HUES48 (cell line): ENCODE results near the gene CSHL1.
A peak's percentile ranks its signal among the peaks of the same experiment; 100 is the strongest.
"Not testable (repeated sequence)": the region's sequence is repeated elsewhere in the genome, so short reads cannot be mapped to it uniquely, and the experiment has no call there.

Experiments used
- H3K27ac ChIP-seq: one replicate; pipeline ENCODE4 v1.7.0; 2013; ENCODE audit warnings: low read depth, low read length, inconsistent platforms
- H3K27me3 ChIP-seq: 2 replicates; pipeline ENCODE4 v1.6.1; 2013; ENCODE audit warnings: mild to moderate bottlenecking, low read length; ENCODE audit not compliant: control insufficient read depth, insufficient read depth
- H3K36me3 ChIP-seq: 2 replicates; pipeline ENCODE4 v1.6.1; 2013; ENCODE audit warnings: low read length; ENCODE audit not compliant: control insufficient read depth, insufficient read depth
- H3K4me1 ChIP-seq: 2 replicates; pipeline ENCODE4 v1.6.1; 2013; ENCODE audit warnings: mild to moderate bottlenecking, low read length; ENCODE audit not compliant: control insufficient read depth, insufficient read depth
- H3K4me3 ChIP-seq: 2 replicates; pipeline ENCODE4 v1.5.1; 2013; ENCODE audit warnings: mild to moderate bottlenecking, low read depth, low read length
- H3K9ac ChIP-seq: 2 replicates; pipeline ENCODE4 v1.6.1; 2013; ENCODE audit warnings: mild to moderate bottlenecking, low read depth, low read length, moderate library complexity
- H3K9me3 ChIP-seq: 2 replicates; pipeline ENCODE4 v1.6.1; 2013; ENCODE audit warnings: low read length; ENCODE audit not compliant: control insufficient read depth, insufficient read depth

Gene CSHL1

GRCh38 chr17:63928172-63928666 is 17.2 kb upstream of the CSHL1 start:
- Histone ChIP-seq H3K27me3 (no peaks in the 10 kb centered on the region), H3K27ac (no peak overlapping the region), H3K4me1 (peaks cover 9% of the 10 kb centered on the region; the same call in 1 of the 2 replicates), H3K9ac (no peak overlapping the region), H3K9me3 (no peaks in the 10 kb centered on the region), H3K4me3 (no peak overlapping the region), H3K36me3 (no peaks in the 10 kb centered on the region)

GRCh38 chr17:63927464-63928171 is 16.6 kb upstream of the CSHL1 start:
- H3K27ac ChIP-seq: no peak overlapping the region
- H3K27me3 ChIP-seq: no peaks in the 10 kb centered on the region
- peaks cover 8% of the 10 kb centered on the region; the same call in 1 of the 2 replicates for H3K4me1 ChIP-seq
- H3K36me3 ChIP-seq: no peaks in the 10 kb centered on the region
- no peak overlapping the region for H3K4me3 ChIP-seq
- no peak overlapping the region for H3K9ac ChIP-seq
- H3K9me3 ChIP-seq: no peaks in the 10 kb centered on the region

DNA sequence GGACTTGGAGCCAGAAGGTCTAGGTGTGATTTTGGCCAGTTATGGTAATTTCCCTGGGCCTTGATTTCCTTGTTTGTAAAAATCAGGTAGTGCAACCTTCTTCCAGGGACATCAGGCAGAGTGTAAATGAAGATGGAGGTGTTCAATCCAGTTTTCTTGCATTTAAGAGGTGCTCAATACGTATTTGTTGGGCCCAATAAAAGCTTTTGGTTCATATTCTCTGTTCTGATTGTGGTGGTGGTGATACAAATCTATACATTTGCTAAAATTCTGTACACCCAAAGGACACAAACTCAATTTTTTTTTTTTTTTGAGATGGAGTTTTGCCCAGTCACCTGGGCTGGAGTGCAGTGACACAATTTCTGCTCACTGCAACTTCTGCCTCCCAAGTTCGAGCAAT is 15.1 kb upstream of the CSHL1 start:
- H3K9ac ChIP-seq: no peak overlapping the region
- no peaks in the 10 kb centered on the region for H3K4me1 ChIP-seq
- H3K27ac ChIP-seq: no peak overlapping the region

DNA sequence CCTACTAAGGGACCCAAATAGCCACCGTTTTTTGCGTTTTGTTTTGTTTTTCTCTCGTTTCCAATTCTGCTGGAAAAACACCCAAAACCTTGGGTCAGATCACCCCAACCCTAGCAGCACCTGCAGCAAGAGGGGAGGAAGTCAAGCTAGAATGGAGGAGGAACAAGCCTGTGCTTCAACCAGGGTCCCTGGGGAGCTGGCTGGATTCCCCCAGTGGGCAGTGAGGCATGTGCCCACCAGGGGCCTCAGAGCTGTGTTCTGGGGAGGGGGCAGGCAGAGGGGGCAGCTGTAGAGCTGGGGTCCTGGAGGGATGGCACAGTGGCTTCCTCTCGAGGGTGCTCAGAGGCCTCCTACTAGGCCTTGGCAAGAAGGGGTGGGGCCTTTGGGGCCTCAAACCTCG is 14.6 kb upstream of the CSHL1 start:
- no peak overlapping the region for H3K27ac ChIP-seq

More for the DNA sequence above, 15.1 kb upstream of the CSHL1 start:
- no peaks in the 10 kb centered on the region for H3K9me3 ChIP-seq
- H3K36me3 ChIP-seq: no peaks in the 10 kb centered on the region
- no peaks in the 10 kb centered on the region for H3K27me3 ChIP-seq
- no peak overlapping the region for H3K4me3 ChIP-seq

DNA sequence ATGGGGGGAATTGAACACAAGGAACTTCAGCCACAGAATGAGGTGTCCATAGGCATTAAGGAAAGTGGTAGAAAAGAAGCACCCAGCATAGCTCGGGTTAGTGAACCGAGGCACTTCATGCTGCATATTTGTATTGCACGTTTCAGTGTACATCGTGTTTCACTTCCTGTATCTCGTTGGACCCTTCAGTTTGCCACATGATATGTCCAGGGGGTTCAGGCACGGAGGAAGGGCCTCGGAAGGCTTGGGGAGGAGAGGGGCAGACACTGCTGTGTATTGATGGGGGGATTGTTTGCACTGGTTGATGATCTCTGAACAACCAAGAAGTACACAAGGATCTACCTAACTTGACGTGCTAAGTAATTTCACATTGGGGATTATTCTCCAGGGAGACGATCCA is 11.3 kb upstream of the CSHL1 start:
- not testable (repeated sequence) for H3K4me1 ChIP-seq, H3K36me3 ChIP-seq, H3K9me3 ChIP-seq, H3K27me3 ChIP-seq, H3K9ac ChIP-seq, H3K4me3 ChIP-seq, H3K27ac ChIP-seq

More for the DNA sequence above, 14.6 kb upstream of the CSHL1 start:
- Histone ChIP-seq H3K4me3 (no peak overlapping the region), H3K9ac (no peak overlapping the region), H3K9me3 (no peaks in the 10 kb centered on the region), H3K36me3 (no peaks in the 10 kb centered on the region), H3K27me3 (no peaks in the 10 kb centered on the region), H3K4me1 (no peaks in the 10 kb centered on the region)

- H3K27ac ChIP-seq, H3K9ac ChIP-seq, H3K36me3 ChIP-seq, H3K9me3 ChIP-seq, H3K4me1 ChIP-seq, H3K4me3 ChIP-seq, H3K27me3 ChIP-seq: not testable (repeated sequence)
Observed at GRCh38 chr17:63920779-63921178, 9.7 kb upstream of the CSHL1 start.

DNA sequence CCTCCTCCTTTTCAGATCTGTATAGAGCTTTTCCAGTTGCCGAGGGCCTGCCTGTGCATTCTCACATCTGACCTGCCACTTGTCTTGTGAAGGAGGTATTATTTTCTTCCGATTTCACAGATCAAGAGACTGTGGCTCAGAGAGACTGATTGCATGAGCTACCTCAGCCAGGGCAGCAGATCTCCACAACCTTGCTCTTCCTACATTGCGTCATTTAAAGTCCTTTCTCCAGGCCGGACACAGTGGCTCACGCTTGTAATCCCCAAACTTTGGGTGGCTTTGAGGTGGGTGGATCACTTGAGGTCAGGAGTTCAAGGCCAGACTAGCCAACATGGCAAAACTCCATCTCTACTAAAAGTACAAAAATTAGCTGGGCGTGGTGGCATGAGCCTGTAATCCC is 9.0 kb upstream of the CSHL1 start:
- not testable (repeated sequence) for H3K9me3 ChIP-seq, H3K4me1 ChIP-seq, H3K4me3 ChIP-seq, H3K27ac ChIP-seq, H3K27me3 ChIP-seq, H3K9ac ChIP-seq, H3K36me3 ChIP-seq

GRCh38 chr17:63919311-63919723 is 8.3 kb upstream of the CSHL1 start:
- no peaks in the 10 kb centered on the region; the same call in 1 of the 2 replicates for H3K27me3 ChIP-seq
- no peaks in the 10 kb centered on the region for H3K36me3 ChIP-seq
- H3K27ac ChIP-seq: no peak overlapping the region
- no peak overlapping the region for H3K4me3 ChIP-seq
- H3K9me3 ChIP-seq: no peaks in the 10 kb centered on the region
- H3K9ac ChIP-seq: no peak overlapping the region
- no peaks in the 10 kb centered on the region; the same call in 1 of the 2 replicates for H3K4me1 ChIP-seq

DNA sequence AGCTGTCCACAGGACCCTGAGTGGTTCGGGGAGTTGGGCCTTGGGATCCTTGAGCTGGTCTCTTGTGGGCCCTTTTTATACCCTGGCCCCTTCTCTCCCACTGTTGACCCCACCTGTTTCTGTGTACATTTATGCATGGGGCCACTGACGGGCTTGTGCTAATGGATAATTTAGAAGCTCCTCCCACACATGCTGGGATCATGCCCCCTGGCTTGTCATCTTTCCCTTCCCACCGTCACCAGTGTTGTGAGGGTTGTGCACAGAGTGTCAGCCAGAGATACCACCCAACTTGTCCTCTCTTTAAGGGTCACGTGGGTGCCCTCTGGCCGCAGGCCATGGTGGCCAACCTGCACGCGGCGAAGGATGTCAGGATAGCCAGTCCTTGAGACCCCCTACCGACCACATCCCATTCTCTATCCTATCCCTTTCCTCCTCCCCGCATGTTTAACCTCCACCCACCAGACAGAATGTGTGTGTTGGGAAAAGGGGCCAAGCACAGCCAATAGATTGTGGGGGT is 7.8 kb upstream of the CSHL1 start, which contains the start of gene GH1:
Gene GH1 (minus strand): TSS at position 51 of the 517 bp plus-strand sequence. CDS start 63 bp downstream, outside the sequence.
- not testable (repeated sequence) for H3K27ac ChIP-seq, H3K9me3 ChIP-seq, H3K9ac ChIP-seq, H3K27me3 ChIP-seq, H3K4me1 ChIP-seq, H3K36me3 ChIP-seq
- peak within 1 kb of the TSS; percentile 25; the same call in 1 of the 2 replicates for H3K4me3 ChIP-seq

DNA sequence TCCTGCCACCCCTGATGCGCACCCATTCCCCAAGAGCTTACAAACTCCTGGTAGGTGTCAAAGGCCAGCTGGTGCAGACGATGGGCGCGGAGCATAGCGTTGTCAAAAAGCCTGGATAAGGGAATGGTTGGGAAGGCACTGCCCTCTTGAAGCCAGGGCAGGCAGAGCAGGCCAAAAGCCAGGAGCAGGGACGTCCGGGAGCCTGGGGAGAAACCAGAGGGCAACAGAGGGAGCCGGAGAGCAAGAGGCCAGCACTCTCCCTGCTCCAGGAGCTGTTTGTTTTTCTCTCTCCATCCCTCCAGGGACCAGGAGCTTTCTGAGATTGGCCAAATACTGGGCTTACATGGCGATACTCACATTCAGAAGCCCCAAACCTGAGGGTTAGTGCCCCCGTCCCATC is 7.2 kb upstream of the CSHL1 start:
- Histone ChIP-seq H3K4me3 (peak overlapping the region; percentile 25; the same call in 1 of the 2 replicates), H3K27me3 (no peaks in the 10 kb centered on the region; the same call in 1 of the 2 replicates), H3K9ac (no peak overlapping the region), H3K36me3 (no peaks in the 10 kb centered on the region), H3K9me3 (no peaks in the 10 kb centered on the region), H3K4me1 (no peaks in the 10 kb centered on the region; the same call in 1 of the 2 replicates), H3K27ac (no peak overlapping the region)

GRCh38 chr17:63917646-63918045 is 6.6 kb upstream of the CSHL1 start:
- Histone ChIP-seq H3K9me3 (no peaks in the 10 kb centered on the region), H3K27ac (no peak overlapping the region), H3K4me1 (no peaks in the 10 kb centered on the region; the same call in 1 of the 2 replicates), H3K4me3 (no peak overlapping the region; the same call in 1 of the 2 replicates), H3K9ac (no peak overlapping the region), H3K36me3 (no peaks in the 10 kb centered on the region), H3K27me3 (no peaks in the 10 kb centered on the region; the same call in 1 of the 2 replicates)
